MCF 10A (cell line): ENCODE measurements around the gene KCNK7. TPM values are rescaled to one million over a fixed set of nuclear protein-coding genes. Genes with fewer than 3 reads are reported as not detected.

Source experiments
- BruUV-seq: library from RNA; stranded (reverse); fragments of 400-500 nt; replicated peaks from 2 replicates; lab custom pipeline; 2021; lab: Mats Ljungman, UMichigan
- CTCF ChIA-PET: fragments of 300-600 bp; sonication (Branson Sonifier 250); formaldehyde crosslinking; extraction: SDS; loops from one replicate; lab custom pipeline; 2021; ENCODE audit warnings: antibody characterized with exemption, inconsistent platforms; lab: Yijun Ruan, JAX
- POLR2A ChIA-PET: fragments of 300-600, 350-650 bp; sonication (Branson Sonifier 250); formaldehyde crosslinking; extraction: SDS; loops from one replicate; lab custom pipeline; 2020; ENCODE audit warnings: antibody characterized with exemption, inconsistent platforms; lab: Yijun Ruan, JAX
- DNase-seq: peaks from one replicate; pipeline ENCODE4 v3.0.0-alpha.2; 2018; ENCODE audit not compliant: unreplicated experiment
- H3K27ac Mint-ChIP-seq: one replicate; pipeline ENCODE4 v1.8.0; 2022; ENCODE audit warnings: mild to moderate bottlenecking, low read depth, mixed read lengths; ENCODE audit not compliant: unreplicated experiment
- H3K27me3 Mint-ChIP-seq: one replicate; pipeline ENCODE4 v1.8.0; 2022; ENCODE audit warnings: mixed read lengths; ENCODE audit not compliant: insufficient read depth, unreplicated experiment
- H3K36me3 Mint-ChIP-seq: one replicate; pipeline ENCODE4 v1.8.0; 2022; ENCODE audit warnings: mild to moderate bottlenecking, moderate library complexity, mixed read lengths; ENCODE audit not compliant: insufficient read depth, unreplicated experiment
- H3K4me1 Mint-ChIP-seq: one replicate; pipeline ENCODE4 v1.8.0; 2022; ENCODE audit warnings: mixed read lengths; ENCODE audit not compliant: insufficient read depth, unreplicated experiment
- H3K4me3 Mint-ChIP-seq: one replicate; pipeline ENCODE4 v1.8.0; 2022; ENCODE audit warnings: mild to moderate bottlenecking, moderate library complexity, mixed read lengths; ENCODE audit not compliant: unreplicated experiment
- H3K9me3 Mint-ChIP-seq: one replicate; pipeline ENCODE4 v1.8.0; 2022; ENCODE audit warnings: mixed read lengths; ENCODE audit not compliant: unreplicated experiment
- intact Hi-C: fragments of 100-400 bp; cut with micrococcal nuclease; formaldehyde crosslinking; loops from 2 replicates; pipeline ENCODE4 v1.14.1; 2022
- total RNA-seq: library from RNA; stranded (reverse); gene quantifications from 2 replicates; pipeline ENCODE4 v1.2.3, GENCODE V29; 2022
- TF ChIP-seq, protein P1 (sequence below): fragments of 200-600 bp; IDR thresholded peaks from one replicate; pipeline ENCODE4 v1.8.0; 2022; ENCODE audit warnings: antibody characterized with exemption, mild to moderate bottlenecking; ENCODE audit not compliant: unreplicated experiment

The KCNK7 gene
- total RNA-seq, 1 experiment from 2014 or later: not detected

DNA sequence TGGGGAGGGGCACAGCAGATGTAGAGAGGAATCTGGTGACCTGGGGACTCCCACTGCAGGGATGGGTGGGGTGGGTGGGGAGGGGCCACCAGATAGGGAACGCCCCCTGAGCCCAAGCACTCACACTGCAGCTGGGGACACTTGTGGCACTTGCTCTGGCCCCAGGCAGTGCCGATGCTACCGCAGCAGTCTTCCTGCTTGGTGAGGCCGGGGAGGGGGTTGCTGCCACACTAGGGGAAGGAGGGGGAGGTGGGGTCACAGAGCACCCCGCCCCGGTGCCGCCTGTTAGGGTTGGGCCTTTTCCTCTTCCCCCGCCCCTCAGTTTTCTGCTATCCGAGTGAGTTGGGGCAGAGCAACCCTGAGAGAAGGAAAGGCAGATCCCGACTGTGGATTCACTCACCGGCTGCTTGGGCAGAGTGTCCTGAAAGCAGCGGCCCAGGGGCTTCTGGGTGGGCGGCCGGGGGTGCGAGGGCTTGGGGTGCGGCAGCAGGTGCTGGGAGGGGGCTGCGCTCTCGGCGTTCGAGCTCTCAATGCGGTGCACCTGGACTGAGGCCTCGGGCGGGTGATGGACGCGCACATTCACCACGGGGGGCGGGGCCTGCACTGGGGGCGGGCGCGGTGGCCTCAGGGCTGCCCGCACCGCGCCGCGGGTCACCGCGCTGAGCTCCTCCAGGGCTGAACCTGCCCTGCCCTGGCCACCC, 42.1 kb downstream of the KCNK7 start:
- DNase-seq: no peak
- no peak overlapping the region for H3K4me3 Mint-ChIP-seq
- BruUV-seq: no TSS peak

DNA sequence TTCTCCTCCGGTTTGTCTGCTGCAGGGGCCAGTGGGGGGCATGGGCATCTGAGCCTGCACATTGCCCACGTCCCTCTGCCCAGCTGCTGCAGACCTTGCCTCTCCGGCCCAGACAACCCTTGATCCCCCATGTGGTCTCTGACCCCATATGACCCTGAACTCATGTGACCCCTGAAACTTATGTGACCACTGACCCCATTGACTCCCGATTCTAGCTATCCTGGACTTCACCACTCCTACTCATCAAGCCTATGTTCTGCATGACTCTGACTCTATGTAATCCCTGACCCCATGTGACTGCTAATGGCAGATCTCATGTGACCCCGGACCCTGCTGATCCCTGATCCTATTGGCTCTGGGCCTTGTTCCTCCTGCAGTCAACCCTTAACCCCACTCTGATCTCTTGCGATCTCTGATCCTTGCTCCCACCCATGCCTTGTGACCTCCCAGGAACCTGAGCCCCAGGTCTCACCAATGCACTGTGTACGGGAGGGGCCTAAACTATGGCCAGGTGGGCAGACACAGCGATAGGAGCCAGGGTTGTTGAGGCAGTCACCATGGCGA, 43.1 kb downstream of the KCNK7 start:
- Mint-ChIP-seq H3K4me3 (no peak overlapping the region), H3K36me3 (no peaks in the 10 kb centered on the region), H3K27ac (no peak overlapping the region), H3K4me1 (peaks cover 28% of the 10 kb centered on the region), H3K9me3 (no peaks in the 10 kb centered on the region), H3K27me3 (no peaks in the 10 kb centered on the region)
- ChIA-PET POLR2A (interaction anchor here (0.6 to 2.1 kb wide), 2 partner anchors 12 to 18 kb away, joined by 3 to 7 read pairs; partner anchors contain the start of gene ZNRD2), CTCF (interaction anchor here (0.7 to 3.4 kb wide), 3 partner anchors 8 to 92 kb away, joined by 3 to 18 read pairs (median 10); no protein-coding TSS in a partner anchor)
- BruUV-seq: no TSS peak
- intact Hi-C loops: no loop called here
- TF ChIP-seq, protein P1, sequence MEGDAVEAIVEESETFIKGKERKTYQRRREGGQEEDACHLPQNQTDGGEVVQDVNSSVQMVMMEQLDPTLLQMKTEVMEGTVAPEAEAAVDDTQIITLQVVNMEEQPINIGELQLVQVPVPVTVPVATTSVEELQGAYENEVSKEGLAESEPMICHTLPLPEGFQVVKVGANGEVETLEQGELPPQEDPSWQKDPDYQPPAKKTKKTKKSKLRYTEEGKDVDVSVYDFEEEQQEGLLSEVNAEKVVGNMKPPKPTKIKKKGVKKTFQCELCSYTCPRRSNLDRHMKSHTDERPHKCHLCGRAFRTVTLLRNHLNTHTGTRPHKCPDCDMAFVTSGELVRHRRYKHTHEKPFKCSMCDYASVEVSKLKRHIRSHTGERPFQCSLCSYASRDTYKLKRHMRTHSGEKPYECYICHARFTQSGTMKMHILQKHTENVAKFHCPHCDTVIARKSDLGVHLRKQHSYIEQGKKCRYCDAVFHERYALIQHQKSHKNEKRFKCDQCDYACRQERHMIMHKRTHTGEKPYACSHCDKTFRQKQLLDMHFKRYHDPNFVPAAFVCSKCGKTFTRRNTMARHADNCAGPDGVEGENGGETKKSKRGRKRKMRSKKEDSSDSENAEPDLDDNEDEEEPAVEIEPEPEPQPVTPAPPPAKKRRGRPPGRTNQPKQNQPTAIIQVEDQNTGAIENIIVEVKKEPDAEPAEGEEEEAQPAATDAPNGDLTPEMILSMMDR: no peak
- DNase-seq: no peak

More for the DNA sequence above, 42.1 kb downstream of the KCNK7 start:
- ChIA-PET POLR2A (no interaction called here), CTCF (interaction anchor here (0.6 to 3.4 kb wide), 2 partner anchors 12 to 110 kb away, joined by 3 to 18 read pairs; no protein-coding TSS in a partner anchor)
- Mint-ChIP-seq H3K36me3 (no peaks in the 10 kb centered on the region), H3K4me1 (peaks cover 28% of the 10 kb centered on the region), H3K27me3 (no peaks in the 10 kb centered on the region), H3K9me3 (no peaks in the 10 kb centered on the region), H3K27ac (no peak overlapping the region)
- intact Hi-C loops: no loop called here
- TF ChIP-seq, protein P1: no peak

DNA sequence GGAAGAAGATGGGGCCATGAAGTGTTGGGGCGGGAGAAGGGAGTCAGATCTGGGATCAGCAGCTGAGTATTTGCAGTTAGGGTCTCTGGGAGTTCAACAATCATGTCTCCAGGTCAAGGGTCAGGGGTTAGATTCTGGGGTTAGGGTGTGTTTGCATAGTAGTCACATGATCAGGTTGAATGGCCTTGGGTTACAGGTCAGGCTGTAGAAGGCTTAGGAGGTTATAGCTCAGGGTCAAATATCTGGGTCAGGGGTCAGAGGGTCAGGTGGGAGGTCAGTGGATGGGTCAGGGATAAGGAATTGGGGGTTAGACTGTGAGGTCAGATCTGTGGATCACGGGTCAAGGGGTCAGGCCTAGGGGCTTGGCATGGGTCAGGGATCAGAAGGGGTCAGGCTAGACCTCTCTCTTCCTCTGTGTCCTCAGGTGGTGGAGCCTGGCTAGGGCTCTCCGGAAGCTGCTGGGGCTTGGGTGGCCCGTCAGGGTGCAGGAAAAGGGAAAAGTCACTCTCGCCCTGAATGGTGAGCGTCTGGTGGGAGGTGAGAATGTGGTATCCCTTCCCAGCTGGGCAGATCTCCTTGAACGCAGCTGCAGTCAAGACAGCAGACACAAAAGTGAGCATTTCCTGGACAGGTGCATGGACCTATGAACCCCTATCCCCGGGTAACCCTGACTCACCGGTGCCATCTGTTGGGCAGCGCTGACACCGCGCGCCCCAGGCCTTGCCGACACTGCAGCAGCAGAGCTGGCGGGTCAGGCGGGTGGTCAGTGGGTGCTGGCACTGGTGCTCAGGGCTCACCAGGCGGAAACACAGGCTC, 43.8 kb downstream of the KCNK7 start:
- Mint-ChIP-seq H3K4me3 (no peak overlapping the region), H3K27me3 (no peaks in the 10 kb centered on the region), H3K4me1 (peaks cover 23% of the 10 kb centered on the region), H3K36me3 (no peaks in the 10 kb centered on the region), H3K9me3 (no peaks in the 10 kb centered on the region), H3K27ac (no peak overlapping the region)
- no TSS peak for BruUV-seq
- intact Hi-C loops: no loop called here
- TF ChIP-seq, protein P1: peak; percentile 62
- POLR2A ChIA-PET: interaction anchor here (0.6 to 2.1 kb wide), 5 partner anchors 9 to 25 kb away, joined by 3 to 7 read pairs (median 3); partner anchors contain the start of genes FAM89B and ZNRD2
- CTCF ChIA-PET: interaction anchor here (0.7 to 3.4 kb wide), 3 partner anchors 8 to 93 kb away, joined by 3 to 18 read pairs (median 10); no protein-coding TSS in a partner anchor
- DNase-seq: peak; percentile 48
